Measurements from ENCODE around the gene CLOCK. TPM values are rescaled to one million over a fixed set of nuclear protein-coding genes. Genes with fewer than 3 reads are reported as not detected.

The CLOCK gene
- total and polyA plus RNA-seq, 2 experiments from 2014 or later: 10.0 to 15.3 TPM

DNA sequence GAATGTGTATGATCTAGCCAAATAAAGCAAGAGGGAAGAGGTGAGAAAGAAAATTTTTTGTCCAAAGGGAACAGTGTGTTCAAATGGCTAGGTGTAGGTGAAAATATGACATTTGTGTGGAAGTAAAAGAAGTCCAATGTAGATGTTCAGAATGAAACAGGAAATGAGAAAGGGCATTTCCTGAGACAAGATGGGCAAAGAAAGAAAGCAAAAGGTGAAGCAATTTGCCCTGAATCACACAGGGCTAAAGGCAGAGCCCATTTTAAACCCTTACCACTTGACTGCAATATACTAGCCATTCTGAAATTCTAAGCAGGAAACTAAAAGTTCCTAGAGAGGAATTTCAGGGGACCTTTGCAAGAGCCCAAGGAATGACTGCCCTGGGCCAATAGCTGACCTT lies 36.0 kb downstream of the CLOCK start:
- no peaks in the 10 kb centered on the region for H3K4me1 ChIP-seq (ENCODE audit: low read depth)
- H3K36me3 ChIP-seq: no peaks in the 10 kb centered on the region
- no peaks in the 10 kb centered on the region for H3K27me3 ChIP-seq
- H3K4me3 ChIP-seq: no peak overlapping the region
- TF ChIP-seq, protein P1, sequence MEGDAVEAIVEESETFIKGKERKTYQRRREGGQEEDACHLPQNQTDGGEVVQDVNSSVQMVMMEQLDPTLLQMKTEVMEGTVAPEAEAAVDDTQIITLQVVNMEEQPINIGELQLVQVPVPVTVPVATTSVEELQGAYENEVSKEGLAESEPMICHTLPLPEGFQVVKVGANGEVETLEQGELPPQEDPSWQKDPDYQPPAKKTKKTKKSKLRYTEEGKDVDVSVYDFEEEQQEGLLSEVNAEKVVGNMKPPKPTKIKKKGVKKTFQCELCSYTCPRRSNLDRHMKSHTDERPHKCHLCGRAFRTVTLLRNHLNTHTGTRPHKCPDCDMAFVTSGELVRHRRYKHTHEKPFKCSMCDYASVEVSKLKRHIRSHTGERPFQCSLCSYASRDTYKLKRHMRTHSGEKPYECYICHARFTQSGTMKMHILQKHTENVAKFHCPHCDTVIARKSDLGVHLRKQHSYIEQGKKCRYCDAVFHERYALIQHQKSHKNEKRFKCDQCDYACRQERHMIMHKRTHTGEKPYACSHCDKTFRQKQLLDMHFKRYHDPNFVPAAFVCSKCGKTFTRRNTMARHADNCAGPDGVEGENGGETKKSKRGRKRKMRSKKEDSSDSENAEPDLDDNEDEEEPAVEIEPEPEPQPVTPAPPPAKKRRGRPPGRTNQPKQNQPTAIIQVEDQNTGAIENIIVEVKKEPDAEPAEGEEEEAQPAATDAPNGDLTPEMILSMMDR (IDR thresholded peaks at IDR 0.05; ENCODE audit: low read depth, low read length): no peak
- DNase-seq (ENCODE audit: low read depth in 1 of 2, low spot score in 1 of 2): no peak
- H3K27ac ChIP-seq: no peak overlapping the region
- H3K9me3 ChIP-seq (ENCODE audit: low read depth): no peaks in the 10 kb centered on the region

DNA sequence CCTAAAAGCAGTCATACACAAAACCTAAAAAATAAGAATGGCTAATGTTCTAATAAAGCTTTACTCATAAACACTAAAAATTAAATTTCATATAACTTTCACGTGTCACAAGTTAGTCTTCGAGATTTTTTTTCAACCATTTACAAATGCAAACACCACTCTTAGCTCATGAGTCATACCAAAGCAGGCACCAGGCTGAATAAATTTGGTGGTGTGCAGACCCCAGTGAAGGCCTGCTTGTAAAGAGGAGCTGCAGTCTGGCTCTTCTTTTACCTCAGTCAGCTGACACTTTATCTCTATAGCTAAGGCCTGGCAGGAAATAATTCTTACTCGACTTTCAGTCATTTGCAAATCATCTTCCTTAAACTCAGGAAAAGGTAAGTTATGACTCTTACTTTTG lies 37.4 kb downstream of the CLOCK start:
- peak overlapping the region; percentile 53 for H3K27ac ChIP-seq
- TF ChIP-seq, protein P1 (IDR thresholded peaks at IDR 0.05; ENCODE audit: low read depth, low read length): no peak
- no peaks in the 10 kb centered on the region for H3K27me3 ChIP-seq
- H3K36me3 ChIP-seq: no peaks in the 10 kb centered on the region
- H3K4me3 ChIP-seq: no peak overlapping the region
- H3K9me3 ChIP-seq (ENCODE audit: low read depth): no peaks in the 10 kb centered on the region
- no peaks in the 10 kb centered on the region for H3K4me1 ChIP-seq (ENCODE audit: low read depth)
- no peak for DNase-seq (ENCODE audit: low read depth in 1 of 2, low spot score in 1 of 2)

DNA sequence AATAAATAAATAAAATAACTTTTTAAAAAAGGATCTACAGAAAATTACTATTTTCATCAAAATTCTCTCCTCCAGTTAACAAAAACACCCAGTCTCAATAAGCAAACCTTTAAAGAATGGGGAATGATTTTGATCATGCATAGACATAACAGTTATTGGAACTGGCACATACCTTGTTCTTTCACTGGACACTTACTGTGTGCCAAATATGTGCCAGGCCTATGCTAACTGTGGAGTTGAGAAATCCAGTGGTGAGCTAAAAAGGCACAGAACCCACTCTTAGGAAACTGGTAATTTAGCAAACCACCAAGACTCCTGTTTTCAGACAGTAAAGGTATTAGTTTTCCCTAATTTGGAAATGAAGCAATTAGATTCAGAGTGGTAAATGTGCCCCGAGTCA lies 39.1 kb downstream of the CLOCK start:
- no peaks in the 10 kb centered on the region for H3K27me3 ChIP-seq
- TF ChIP-seq, protein P1 (IDR thresholded peaks at IDR 0.05; ENCODE audit: low read depth, low read length): no peak
- H3K36me3 ChIP-seq: no peaks in the 10 kb centered on the region
- DNase-seq (ENCODE audit: low read depth in 1 of 2, low spot score in 1 of 2): peak in 1 of 2 donors; percentile 10
- H3K4me3 ChIP-seq: no peak overlapping the region
- H3K4me1 ChIP-seq (ENCODE audit: low read depth): no peaks in the 10 kb centered on the region
- no peak overlapping the region for H3K27ac ChIP-seq
- no peaks in the 10 kb centered on the region for H3K9me3 ChIP-seq (ENCODE audit: low read depth)

DNA sequence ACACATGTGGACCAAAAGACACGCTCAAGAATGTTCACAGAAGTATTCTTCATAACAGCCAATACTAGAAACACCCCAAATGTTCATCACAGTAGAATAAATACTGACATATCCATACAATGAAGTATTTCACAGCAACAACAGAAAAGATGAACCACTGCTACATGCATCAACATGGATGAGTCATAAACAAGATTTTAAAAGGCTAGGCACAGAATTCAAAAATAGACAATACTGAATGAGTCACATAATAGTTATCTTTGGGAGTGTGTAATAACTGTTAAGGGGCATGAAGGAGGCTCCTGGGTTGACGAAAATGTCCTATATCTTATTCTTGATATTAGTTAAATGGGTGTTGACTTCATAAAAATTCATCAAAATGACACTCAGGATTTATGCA lies 43.5 kb downstream of the CLOCK start:
- H3K4me3 ChIP-seq: no peak overlapping the region
- no peak overlapping the region for H3K27ac ChIP-seq
- no peaks in the 10 kb centered on the region for H3K4me1 ChIP-seq (ENCODE audit: low read depth)
- peak in 1 of 2 donors; percentile 62 for DNase-seq (ENCODE audit: low read depth in 1 of 2, low spot score in 1 of 2)
- TF ChIP-seq, protein P1 (IDR thresholded peaks at IDR 0.05; ENCODE audit: low read depth, low read length): no peak
- no peaks in the 10 kb centered on the region for H3K9me3 ChIP-seq (ENCODE audit: low read depth)
- H3K27me3 ChIP-seq: no peaks in the 10 kb centered on the region
- no peaks in the 10 kb centered on the region for H3K36me3 ChIP-seq

DNA sequence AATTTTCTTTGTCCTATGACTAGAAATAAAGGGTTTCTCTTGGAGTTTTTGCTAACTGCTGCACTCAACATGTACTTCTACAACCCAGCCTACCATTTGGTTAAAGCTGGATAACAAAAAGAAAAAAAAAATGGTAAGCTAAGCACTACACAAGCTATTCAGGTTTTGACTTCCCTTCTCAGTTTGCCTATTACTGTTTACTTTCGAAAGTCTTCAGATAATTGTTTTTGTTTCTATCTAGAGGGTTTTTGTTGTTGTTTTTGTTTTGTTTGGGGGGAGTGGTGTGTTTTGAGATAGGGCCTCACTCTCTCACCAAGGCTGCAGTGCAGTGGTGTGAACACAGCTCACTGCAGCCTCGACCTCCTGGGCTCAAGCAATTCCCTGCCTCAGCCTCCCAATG lies 46.6 kb downstream of the CLOCK start:
- TF ChIP-seq, protein P1 (IDR thresholded peaks at IDR 0.05; ENCODE audit: low read depth, low read length): no peak
- no peak for DNase-seq (ENCODE audit: low read depth in 1 of 2, low spot score in 1 of 2)
- H3K9me3 ChIP-seq (ENCODE audit: low read depth): no peaks in the 10 kb centered on the region

DNA sequence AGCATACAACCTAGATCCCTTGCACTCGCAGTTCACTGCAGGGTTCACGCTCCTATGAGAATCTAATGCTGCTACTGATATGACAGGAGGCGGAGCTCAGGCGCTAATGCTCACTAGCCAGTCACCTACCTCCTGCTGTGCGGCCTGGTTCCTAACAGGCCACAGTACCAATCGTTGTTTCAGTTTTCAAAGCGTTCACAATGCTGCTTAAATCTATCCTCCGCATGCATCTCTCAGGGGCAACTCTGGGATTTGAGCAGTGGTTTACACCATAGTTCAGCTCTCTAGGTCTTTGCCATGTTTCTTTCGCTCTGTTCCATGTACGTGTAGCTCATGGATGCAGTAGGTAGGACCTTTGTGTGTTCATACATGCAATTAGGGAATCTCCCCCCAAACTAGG lies 47.2 kb downstream of the CLOCK start:
- Histone ChIP-seq H3K4me3 (no peak overlapping the region), H3K36me3 (no peaks in the 10 kb centered on the region), H3K27ac (no peak overlapping the region), H3K4me1 (ENCODE audit: low read depth) (no peaks in the 10 kb centered on the region), H3K9me3 (ENCODE audit: low read depth) (no peaks in the 10 kb centered on the region), H3K27me3 (no peaks in the 10 kb centered on the region)
- TF ChIP-seq, protein P1 (IDR thresholded peaks at IDR 0.05; ENCODE audit: low read depth, low read length): no peak
- no peak for DNase-seq (ENCODE audit: low read depth in 1 of 2, low spot score in 1 of 2)

More for the DNA sequence above, 46.6 kb downstream of the CLOCK start:
- Histone ChIP-seq H3K27me3 (no peaks in the 10 kb centered on the region), H3K27ac (no peak overlapping the region), H3K4me3 (no peak overlapping the region), H3K36me3 (no peaks in the 10 kb centered on the region), H3K4me1 (ENCODE audit: low read depth) (no peaks in the 10 kb centered on the region)

Measured in cardiac muscle cell (in vitro differentiated cells and primary cell).